NCI-H146 treated with DMSO at 0.1 percent for 48 hours (cell line): ENCODE measurements around the gene PRRT1.
"Not testable (repeated sequence)": the region's sequence is repeated elsewhere in the genome, so short reads cannot be mapped to it uniquely, and the experiment has no call there.

Experiments used
- DNase-seq: peaks from one replicate; lab custom pipeline; 2025; ENCODE audit not compliant: unreplicated experiment; lab: John Stamatoyannopoulos, UW

The PRRT1 gene

DNA sequence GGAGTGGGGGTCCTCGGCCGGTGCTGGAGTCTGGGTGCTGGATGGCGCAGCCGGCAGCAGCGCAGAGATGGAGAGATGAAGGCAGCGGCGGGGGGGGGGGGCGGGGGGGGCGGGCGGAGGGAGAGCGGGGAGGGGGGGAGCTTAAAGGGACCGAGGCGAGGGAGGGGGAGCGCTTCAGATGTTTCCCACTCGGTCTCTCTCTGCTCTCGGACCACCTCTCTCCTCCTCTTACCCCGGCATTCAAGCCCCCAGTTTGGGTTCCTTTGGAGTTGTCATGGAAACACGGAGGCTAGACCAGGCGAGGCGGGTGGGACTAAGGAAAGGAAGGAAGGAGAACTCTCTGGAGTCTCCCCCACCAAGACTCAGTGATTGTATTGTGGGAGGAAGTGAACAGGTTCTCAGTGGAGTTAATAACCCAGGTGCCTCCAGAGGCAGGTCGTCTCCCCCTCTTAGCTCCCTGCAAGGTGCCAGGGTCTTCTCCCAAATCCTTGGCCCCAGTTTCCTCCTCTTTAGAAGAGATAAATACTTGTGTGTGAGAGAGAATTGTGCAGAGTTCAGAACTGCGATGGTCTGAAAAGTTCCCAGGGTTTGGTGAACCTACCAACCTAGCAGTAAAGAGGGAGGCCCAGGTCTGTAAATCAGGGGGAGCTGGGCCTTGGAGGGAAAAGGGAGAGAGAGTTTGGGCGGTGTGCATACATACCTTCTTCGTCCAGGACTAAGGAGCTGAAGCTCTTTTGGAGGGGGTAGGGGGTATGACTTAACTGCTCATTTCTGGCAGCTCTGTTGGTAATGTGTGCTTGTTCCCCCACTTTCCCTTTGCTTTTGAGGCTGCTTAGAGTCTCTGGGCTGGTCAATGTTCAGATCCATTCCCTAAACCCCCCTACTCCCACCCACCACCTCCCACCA is at the start of gene PRRT1:
TSS of gene PRRT1 (minus strand) at position 77 of the 906 bp plus-strand sequence. CDS start 112 bp downstream, outside the sequence.
- no peak for DNase-seq

DNA sequence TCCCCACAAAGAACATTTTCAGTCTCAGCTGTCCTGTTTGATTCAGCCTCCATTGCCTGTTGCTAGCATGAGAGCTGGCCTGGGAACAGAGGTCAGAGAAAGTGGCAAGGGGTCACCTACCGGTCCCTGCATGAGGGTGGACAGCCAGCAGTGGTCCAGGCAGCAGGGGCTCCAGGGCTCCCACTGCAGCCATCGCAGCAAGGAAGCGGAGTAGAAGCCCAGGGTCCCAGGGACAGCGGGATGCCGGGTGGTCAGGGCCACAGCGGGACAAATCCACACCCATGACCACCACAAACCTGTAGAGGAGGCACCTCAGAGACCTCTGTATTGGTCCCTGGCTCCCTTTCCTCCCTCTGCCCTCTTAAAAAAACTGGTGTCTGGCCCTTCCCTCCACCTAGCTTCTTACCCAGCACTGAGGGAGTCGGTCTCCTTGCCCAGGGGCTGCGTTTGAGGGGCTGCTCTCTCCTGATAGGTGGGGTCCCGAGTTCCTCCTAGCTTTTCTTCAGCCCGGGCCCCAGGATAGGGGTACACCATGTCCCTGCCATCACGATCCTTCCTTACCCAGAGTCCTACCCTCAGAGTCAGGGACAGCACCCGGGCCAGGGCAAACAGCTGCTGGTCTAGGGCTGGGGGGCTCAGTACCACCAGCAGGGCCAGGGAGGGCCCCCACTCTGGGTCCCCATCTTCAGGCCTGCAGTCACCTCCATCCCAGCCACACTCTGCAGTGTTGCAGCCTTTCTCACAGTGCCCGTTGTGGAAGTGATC is 49.2 kb upstream of the PRRT1 start:
- DNase-seq, result no peak

DNA sequence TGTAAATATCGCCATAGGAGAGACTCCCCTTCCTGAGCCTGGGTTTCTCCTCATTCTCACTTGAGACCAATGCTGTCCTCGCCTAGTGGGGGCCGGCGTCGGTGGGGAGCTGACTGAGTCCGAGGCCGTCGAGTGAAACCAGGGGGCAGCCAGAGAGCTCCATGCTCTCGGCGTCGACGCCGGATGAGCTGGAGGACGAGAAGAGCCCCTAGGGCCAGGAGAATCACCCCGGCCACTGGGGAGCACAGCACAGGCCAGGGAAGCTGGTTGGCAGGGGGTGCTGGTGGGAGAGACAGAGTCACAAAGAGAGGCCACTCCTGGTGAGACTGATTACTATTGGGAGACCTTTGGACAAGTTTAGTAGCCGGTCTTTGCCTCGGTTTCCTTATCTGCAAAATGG is 47.1 kb upstream of the PRRT1 start:
- no peak for DNase-seq

DNA sequence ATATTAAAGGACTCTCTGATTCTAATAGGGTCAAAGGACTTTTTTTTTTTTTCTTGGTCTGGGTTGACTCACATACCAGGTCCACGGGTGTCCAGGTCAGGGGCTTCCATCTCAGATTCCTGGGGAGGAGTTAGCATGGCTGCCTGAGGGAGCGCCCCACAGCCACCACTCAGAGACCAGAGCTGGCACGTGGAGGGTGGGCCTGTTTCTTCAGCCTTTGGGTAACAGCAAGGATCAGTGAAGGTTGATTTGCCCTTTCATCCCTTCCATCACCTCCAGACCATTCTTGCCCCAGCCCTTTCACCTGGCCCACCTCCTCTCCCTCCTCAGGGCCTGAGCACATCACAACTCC is 46.6 kb upstream of the PRRT1 start:
- DNase-seq, result no peak

DNA sequence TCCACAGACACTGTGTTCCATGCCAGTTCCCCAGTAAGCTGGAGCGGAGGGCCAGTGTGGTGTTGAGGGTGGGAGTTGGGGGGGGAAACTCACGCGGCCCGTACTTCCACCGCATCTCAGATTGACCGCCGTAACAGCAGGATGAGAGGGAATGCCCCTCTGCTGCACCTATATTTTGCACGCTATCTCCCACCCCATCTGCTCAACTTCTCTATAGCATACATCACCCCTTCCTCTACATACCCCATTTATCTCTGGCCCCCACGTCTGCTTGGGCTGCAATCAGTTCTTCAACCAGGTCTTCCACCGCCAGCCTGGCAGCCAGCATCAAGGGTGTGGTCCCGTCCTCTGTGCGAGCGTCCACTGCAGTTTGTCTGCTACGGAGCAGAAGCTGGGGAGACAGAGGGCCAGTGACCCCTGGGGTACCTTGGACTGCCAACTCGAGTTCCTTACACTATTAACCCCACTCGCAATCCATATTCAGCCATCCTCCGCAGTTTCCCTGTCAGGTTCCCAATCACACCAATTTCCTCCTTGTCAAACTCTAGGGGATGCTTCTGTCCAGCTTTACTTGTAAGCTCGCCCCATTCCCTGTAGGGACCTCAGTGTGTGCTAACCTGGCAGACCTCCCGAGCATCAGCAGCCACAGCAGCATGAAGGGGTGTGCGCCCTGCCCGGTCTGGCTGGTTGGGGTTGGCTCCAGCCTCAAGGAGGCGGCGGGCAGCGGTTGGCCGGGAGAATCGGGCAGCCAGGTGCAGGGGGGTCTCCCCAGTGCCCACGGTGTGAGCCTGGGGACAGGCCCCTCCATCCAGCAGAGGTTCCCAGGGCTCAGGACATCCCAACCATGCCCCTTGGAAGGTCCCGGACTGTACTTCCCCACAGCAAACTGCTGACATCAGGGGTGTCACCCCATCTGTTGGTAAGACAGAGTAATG is 45.2 kb upstream of the PRRT1 start:
- DNase-seq, result no peak

DNA sequence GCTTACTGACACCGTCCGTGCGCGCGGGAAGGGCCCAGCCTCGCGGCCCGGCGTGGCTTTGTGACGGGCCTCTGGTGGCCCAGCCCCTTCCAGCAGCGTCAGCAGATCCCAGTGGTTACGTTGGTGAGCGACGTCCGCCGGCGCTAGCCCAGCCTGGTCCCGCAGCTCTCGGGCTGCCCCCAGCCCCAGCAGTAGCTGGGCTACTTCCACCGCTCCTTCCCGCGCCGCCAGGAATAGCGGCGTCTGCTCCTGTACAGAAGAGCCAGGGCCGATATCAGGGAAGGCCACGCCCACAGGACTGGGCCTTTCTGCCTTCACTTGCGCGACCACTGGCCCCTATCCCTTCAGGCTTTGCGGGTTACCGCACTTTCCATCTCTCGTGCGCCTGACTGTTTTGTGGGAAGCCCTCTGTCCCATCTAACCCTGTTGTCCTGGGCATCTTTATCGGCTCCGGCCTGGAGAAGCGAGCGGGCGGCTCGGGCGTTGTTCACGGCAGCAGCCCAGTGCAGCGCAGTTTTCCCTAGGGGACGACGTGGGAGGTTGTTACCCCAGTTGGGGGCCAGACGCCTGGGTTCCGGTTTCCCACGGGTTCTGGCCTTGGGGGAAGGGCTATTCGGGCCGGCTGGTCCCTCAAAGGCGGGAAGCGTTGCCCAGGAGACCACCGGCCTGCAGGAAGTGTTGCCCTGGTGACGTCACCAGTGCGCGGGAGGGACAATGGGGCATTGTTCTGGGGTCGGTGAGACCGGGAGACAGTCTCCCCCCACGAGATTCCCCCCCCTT is 44.4 kb upstream of the PRRT1 start:
- peak; percentile 65 for DNase-seq

DNA sequence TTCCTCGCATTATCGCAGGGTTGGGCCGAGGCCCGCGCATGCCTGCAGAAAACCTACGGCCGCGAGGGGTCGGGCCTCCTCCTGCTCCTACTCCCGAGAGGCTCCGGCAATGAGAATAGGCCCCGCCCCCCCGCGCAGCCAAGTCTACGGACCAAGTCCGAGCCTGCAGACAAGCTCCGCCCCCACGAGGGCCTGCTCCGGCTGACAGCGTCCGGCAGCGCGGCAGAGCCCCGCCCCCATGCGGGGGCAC is 43.8 kb upstream of the PRRT1 start:
- peak; percentile 97 for DNase-seq

DNA sequence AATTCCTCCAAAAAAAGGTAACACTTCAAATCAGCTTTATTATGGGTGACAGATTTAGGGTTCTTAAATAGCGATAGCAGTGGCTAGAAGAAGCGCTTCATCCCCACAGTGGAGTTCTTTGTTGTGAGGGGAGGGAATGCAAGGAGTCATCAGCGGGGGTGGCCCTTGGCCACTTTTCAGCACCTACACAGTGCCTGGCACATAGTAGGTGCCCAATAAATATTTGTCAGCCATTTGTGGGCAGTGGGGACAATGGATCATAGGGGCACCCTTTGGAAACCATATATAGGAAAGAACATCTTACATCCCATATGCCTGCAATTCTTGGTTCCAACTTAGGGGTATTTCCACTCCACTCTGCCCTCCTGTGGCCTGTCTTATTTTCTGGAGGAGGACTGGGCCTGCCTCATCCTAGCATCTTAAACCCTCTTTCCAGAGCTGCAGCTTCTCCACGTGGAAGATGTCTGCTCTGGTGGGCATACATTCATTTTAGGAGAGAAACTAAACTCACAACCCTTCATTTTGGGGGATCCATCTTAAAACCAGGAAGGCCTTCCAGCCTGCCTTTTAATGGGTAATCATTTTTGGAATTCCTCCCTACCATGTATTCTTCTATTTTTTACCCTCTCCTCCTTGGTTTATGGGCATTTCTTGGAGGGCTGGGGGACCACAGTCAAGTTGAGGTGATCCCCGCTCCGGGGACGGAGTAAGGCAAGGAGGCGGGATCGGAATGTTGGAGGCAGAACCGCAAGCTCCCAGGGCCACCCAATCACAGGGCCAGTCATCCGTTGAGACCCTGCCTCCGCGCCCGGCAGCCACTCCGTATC is 43.3 kb upstream of the PRRT1 start:
- no peak for DNase-seq

DNA sequence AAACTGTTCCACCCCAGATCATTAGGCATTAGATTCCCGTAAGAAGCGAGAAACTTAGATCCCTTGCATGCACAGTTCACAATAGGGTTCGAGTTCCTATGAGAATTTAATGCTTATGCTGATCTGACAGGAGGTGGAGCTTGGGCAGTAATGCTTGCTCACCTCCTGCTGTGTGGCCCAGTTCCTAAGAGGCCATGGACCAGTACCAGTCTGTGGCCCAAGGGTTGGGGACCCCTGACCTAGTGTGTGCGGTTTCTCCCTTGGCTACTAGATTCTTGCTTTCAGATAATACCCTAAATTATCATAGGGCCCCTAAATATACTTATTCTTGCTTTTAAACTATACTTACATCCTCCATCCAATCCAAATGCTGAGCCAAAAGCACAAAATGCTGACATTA is 42.6 kb upstream of the PRRT1 start:
- DNase-seq, result no peak

DNA sequence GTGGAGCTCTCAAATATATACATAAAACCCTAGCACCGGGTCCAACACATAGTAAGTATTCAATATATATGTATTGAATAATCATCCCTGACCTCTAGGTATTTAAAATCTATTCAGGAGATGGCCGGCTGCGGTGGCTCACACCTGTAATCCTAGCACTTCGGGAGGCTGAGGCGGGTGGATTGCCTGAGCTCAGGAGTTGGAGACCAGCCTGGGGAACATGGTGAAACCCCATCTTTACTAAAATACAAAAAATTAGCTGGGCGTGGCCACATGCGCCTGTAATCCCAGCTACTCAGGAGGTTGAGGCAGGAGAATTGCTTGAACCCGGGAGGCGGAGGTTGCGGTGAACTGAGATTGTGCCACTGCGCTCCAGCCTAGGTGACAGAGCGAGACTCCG is 41.4 kb upstream of the PRRT1 start:
- not testable (repeated sequence) for DNase-seq

DNA sequence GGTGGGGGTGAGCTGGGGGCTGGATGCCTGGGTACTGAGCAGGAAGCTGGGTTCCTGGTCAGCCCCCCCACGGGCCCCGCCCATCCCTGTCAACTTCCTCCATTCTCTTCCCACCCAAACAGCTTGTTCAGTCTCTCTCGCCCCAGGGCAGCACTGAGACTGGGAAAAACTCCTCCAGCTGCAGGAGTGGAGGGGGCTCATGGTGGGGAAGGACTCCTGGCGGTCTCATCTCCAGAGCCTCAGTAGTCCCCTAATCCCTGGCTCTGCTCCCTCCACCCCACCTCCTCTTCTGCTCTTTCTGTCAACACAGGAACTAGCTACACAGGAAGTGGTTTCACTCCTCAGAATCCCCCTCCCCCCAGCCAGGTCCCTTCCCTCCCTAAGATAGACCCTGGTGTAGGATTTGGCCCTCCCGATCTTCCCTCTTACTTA is 40.9 kb upstream of the PRRT1 start, which contains the start of gene GPSM3:
TSS of gene GPSM3 (minus strand) at position 36 of the 432 bp plus-strand sequence. CDS start 130 bp downstream, outside the sequence.
- DNase-seq, result no peak

DNA sequence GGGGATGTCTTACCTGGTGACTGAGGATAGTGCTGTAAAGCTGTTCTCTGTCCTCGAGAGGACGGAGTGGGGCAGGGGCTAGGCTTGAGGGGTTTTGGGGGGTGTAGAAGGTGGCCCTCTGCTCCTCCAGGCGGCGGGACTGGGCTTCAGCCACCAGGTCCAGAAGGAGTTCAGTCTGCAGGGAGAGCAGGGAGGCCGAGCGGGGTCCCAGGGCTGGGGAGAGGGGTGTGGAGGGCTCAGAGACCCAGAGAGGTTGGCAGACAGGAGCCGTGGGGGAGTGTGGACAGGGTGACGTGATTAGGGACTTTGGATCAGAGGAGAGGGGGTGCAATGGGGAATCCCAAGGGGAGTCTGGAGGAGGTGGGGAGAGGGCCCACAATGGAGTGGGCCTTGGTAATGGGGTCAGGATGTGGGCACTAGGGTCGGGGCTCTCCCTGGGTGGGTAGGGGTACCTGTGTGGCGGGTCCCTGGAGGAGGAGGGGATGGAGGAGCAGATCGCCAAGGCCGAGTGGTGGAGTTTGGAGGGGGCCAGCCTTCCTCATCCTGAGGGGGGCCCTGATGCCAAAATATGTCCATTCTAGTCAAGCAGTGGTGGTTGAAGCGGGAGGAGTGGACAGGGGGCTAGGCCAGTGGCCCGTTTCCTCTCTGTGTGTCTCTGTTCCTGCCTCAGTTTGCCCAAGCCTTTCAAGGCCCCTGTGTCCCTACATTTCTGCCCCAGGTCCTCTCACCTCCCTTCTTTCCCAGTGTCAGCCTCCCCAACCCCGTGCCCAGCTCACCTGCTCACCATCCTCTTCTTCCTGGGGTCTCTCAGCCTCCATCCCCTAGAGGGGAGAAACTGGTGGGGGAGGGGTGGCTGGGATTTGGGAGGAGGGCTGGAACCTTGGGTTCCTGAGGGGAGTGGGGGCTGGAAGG is 40.2 kb upstream of the PRRT1 start:
- no peak for DNase-seq

DNA sequence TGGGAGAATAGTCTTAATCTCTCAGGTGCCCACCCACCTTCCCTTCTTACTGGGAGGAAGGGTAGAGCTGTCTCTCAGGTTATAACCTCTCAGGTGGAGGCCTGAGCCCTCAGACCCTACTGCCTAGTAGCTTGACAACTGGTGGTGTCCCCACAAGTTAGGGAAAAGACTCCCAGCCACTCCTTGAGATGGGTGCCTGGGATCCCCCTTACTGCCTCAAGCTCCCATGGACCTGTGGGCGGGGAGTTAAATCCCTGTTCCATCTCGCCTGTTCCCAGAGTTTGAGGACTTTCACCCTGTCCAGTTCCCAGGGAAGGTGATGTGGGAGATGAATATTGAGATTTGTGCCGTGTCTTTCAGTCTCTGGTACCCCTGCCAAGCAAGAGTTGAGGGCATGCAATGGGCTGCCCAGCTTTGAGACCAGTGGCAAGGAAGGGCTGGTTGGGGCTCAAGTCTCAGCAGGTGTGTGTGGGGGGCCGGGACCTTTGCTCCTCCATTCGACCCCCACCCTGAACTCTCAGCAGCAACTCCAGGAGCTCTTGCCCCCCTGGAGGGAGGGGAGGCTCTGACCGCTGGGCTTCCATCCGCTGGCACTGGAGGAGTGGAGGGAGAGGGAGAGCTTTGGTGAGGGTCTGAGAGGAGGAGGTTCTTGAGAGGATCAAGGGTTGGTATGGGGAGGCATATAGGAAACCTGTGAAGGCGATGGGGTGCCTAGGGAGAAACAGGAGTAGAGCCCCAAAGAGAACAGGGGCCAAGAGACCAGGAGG is 39.4 kb upstream of the PRRT1 start:
- DNase-seq, result no peak

DNA sequence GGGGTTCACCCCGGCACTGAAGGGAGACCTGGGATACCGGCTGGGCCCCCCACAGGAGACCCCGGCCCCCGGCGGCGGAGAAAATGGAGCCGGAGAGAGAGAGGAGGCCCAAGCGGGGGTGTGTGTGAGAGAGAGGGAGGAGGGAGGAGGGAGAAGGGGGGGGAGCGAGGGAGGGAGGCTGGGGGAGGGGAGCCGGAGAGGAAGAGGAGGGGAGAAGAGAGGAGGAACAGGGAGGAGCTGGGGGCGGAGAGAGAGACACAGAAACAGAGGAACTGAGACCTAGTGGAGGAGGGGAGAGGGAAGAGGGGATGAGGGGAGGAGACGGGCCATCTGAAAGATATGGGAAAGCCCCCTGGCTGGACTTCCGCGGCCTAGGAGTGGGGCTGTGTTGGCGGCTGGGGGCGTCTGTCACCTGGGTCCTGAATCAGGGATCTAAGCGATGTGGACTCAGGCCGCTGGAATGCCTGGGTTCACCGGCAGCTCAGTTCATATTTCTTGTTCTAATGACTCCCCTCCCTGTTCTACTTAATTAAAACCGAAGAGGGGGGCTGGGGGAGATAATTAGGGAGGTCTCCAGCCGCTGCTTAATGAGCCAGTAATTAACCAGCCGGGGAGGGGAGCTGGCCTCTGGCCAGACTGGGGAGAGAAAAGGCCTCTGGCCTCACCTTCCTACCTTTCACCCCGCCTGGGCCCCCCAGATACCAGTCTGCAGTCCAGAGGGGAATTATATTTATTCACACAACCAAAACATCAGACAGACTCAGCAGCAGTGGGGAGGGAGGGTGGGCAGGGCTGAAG is 38.5 kb upstream of the PRRT1 start, which contains the start of gene PBX2:
TSS of gene PBX2 (minus strand) at position 149 of the 798 bp plus-strand sequence. CDS start 287 bp downstream, outside the sequence.
- peak; percentile 80 for DNase-seq

DNA sequence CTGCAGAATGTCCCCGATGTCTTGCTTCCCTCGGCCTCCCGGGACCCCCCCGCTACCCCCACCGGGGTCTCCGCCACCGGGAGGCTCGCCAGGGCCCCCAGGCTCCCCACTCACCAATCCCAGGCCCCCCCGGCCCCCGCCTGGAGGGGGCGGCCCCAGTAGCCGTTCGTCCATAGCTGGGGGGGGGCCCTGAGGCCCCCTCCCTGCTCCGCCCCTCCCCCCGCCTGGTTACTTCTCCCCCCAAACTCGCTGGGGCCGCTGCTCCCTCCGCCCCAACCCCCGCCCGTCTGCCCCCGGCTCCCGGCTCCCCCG is 38.0 kb upstream of the PRRT1 start:
- no peak for DNase-seq

DNA sequence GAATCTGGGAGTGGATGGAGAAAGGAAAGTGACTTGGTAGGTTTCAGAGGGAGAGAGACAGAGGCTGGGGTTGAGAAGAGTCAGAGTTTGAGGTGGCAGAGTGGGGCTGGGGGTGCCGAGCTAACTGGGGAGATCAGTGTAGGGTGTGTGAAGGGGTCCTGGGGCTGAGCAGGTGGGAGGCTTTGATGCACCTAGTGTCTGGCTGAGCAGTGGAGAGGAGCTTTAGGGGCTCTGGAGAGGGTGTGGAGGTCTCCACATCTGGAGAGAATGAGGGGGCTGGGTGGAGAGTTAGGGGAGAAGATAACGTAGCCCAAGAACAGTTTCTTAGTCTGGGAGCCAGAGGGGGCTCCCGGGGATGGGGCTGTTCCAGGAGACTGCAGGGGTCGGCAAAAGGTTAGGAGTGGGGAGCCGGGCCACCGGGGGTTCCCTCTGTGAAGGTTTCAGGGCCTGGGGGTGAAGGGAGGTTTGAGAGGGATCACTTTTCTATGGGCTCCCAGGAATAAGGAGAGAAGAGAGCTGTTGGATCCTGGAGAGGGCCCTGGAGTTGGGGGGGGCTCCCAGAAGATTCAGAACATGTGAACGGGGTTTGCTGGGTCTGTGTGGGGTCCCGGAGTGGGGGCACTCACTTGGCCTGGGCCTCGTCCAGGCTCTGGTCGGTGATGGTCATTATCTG is 37.5 kb upstream of the PRRT1 start:
- DNase-seq, result no peak
